ENCODE measurements around the gene PAN3.
"Not testable (repeated sequence)": the region's sequence is repeated elsewhere in the genome, so short reads cannot be mapped to it uniquely, and the experiment has no call there.

PAN3 gene

DNA sequence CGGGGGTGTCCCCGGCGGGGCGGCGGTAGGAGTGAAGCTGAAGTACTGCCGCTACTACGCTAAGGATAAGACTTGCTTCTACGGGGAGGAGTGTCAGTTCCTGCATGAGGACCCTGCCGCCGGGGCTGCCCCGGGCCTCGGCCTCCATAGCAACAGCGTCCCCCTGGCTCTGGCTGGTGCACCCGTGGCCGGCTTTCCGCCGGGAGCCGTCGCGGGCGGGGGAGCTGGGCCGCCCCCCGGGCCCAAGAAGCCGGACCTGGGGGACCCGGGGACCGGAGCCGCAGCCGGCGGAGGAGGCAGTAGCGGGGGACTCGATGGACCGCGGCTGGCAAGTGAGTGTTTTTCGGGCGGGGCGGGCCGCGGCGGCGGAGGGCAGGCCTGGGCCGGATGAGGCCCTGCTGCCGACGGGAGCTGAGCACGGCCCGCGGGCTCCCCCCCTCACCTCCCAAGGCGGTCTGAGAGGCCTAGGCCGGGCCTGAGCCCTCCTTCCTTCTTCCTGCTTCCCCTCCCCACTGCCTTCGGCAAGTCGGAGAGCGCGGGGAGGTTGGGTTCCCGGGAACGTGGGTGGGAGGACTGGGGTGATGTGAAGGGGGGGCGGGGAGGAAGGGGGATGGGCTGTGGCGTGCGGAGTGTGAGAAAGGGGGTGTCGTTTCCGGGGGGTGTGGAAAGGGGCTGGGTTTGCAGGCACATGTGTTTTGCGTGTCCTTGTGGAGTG lies 568 bp downstream of the PAN3 start:
- peak; percentile 63 to 80 for DNase-seq

GRCh38 chr13:28140433-28141125 lies 2.2 kb downstream of the PAN3 start:
- no peak for DNase-seq

DNA sequence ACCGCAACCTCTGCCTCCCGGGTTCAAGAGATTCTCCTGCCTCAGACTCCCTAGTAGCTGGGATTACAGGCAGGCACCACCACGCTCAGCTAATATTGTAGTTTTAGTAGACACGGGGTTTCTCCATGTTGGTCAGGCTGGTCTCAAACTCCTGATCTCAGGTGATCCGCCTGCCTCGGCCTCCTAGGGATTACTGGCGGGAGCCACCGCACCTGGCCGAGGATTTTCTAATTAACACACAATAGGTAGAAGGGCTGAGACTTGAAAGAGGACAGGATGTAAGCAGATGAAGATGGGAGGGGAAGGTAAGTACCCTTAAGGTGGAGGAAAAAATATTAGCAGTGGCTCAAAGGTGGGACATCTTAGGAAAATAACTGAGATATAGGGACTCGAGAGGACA lies 3.2 kb downstream of the PAN3 start:
- DNase-seq = not testable (repeated sequence)

GRCh38 chr13:28145049-28145448 lies 6.7 kb downstream of the PAN3 start:
- DNase-seq = no peak

DNA sequence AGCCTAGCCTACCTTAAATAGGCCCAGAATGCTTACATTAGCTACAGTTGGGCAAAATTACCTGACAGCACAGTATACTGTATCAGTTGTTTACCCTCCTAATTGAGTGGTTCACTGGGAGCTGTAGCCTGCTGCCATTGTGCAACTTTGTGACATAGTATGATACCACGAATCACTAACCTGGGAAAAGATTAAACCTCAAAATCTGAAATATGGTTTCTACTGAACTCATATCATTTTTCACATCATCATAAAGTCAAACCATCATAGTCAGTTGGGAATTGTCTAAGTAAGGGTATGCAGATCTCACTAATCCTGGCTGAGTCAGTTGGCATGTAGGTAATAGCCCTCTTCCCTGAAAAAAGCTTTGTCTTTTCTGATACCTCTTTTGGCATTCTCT lies 9.2 kb downstream of the PAN3 start:
- no peak for DNase-seq

DNA sequence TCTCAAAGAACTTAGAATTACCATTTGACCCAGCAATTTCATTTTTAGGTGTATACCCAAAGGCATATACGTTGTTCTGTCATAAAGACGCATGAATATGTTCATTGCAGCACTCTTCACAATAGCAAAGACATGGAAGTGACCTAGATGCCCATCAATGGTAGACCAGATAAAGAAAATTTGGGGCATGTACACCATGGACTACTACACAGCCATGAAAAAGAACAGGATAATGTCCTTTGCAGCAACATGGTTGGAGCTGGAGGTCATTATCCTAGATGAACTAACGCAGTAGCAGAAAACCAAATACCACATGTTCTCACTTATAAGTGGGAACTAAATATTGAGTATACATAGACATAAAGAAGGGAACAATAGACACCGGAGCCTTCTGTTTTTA lies 20.7 kb downstream of the PAN3 start:
- no peak for DNase-seq

DNA sequence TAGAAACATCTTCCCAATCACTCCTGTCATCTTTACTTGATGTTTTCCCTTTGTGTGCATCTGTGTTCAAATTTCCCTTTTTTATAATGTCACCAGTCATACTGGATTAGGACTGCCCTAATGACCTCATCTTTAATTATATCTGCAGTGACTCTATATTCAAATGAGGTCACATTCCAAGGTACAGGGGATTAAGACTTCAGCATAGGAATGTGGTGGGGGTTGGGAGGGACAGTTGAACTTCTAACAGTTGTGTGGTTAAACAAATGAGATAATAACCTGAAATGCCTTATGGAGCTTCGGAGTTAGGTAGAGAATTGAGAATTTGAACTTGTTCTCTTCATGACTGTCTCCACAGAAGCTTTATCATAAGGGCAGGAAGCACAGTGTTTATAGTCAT lies 23.0 kb downstream of the PAN3 start:
- DNase-seq = no peak

DNA sequence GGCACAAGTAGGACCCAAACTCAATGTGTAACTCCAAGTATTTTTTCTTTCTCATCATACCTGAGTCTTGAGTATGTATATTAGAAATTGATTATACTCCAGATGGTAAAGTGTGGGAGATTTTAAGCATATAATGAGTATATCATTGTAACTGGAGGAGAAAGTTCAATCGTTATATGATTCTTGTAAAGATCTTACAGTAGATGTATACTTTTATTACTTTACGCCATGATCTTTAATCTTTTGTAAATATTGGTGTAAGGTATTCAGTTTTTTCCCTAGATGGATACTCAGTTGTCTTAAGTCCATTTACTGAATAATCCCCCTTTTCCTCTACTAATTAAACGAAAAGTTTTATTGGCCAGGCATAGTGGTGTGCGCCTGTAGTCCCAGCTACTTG lies 25.2 kb downstream of the PAN3 start:
- DNase-seq = no peak

- no peak for DNase-seq
These were observed 27.9 kb downstream of the PAN3 start for GRCh38 chr13:28166257-28166656.

GRCh38 chr13:28171266-28171665 lies 32.9 kb downstream of the PAN3 start:
- DNase-seq = no peak

GRCh38 chr13:28172947-28173346 lies 34.6 kb downstream of the PAN3 start:
- no peak for DNase-seq

GRCh38 chr13:28173793-28174192 lies 35.4 kb downstream of the PAN3 start:
- DNase-seq = no peak

DNA sequence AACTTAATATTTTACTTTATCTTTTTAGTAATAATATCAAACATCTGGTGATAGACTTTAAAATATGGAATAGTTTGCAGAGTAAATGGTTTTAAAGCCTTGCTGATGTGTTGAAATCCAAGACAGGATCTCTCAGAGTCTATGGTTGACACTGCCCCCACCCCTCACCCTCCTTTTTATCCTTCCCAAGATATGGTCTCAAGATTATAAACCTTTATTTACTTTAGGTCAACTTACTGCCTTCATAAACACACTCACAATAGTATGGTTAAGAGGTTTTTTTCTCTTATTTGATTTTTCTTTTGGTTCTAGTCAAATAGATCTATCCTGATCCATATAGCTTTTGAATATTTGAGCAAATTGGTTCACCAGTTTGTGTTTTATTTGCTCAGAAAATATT lies 39.0 kb downstream of the PAN3 start:
- DNase-seq = no peak

DNA sequence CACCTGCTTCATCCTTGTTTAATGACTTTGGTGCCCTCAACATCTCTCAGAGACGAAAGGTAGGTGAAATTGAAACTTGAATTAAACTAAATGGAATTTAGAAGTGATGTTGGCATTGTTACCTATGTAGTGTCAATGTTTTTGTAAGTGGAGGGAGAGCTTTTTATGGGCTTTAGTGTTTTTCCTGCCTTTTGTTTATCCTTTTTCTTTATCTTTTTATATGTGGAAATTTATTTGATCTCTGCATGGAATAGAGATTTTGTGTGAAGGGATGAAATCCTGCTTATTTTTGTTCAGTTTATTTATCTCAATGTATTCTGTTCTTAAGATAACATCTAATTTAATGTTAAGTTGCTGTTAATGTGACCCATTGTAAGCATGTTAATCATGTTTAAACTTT lies 39.5 kb downstream of the PAN3 start:
- no peak for DNase-seq

DNA sequence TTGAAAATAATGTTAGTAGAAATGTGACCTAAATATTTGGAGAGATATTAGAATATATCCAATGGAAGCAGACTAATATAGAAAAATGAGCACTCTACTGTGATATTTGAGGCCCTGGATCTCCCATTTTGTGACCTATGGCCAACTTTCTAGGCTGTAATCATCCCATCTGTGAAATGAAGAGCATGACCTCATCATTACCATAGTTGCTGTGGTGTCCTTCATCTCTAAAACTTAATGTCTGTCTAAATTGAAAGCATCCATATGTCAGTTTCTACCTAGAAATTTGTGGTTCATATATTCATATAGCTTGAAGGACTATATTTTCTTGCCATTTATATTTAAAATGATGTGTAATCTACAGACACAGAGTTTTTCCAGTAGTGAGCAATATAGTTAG lies 41.6 kb downstream of the PAN3 start:
- DNase-seq = no peak

DNA sequence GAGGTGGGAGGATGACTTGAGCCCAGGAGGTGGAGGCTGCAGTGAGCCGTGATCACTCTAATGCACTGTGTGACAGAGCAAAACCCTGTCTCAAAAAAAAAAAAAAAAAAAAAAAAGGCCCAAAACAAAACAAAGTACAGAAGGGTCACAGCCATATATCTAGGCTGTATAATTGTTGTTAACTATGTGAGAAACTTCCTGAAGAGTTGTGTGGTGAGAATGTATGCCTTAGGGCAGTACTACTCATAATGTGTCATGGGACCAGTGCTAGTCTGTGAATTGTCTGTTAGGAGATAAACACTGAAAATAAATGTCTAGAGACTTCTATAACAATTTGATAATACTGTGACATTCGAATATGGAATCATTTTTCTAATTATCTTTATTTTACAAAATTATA lies 43.1 kb downstream of the PAN3 start:
- no peak for DNase-seq

DNA sequence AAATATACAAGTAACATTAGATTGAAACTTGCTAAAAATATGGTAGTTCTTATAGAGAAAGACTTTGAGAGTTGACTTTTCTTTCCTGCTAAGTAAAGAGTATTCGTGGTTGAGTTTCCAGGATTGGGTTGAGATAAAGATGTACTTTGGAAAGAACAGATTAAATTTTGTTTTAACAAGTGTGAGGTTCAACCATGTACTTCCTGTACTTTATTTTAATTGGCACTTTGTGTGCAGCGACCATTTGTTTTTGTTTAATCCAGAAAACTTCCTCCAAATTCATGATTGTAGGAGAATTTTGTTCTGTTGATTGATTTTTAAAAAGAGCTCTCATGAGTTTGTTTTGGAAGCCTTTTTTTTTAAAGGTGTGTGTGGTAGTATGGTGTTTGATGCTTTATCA lies 46.9 kb downstream of the PAN3 start:
- no peak for DNase-seq

DNA sequence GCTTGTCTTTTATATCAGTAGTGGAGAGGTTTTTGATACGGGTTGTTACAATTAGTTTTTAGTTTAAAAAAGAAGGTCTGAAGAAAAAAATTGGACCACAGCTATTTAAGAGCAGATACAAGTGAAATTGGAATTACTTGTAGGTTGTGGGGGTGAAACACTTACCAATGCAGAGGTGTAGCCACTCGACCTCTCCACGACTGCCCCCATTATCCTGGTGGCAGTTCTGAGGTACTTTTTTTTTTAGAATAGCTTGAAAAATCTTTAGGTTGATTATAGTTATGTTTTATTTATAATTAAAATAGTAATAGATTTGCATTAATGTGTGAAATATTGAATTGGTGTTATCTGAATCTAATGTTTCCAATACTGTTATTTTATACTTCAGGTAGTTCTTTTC lies 60.7 kb downstream of the PAN3 start:
- no peak for DNase-seq

DNA sequence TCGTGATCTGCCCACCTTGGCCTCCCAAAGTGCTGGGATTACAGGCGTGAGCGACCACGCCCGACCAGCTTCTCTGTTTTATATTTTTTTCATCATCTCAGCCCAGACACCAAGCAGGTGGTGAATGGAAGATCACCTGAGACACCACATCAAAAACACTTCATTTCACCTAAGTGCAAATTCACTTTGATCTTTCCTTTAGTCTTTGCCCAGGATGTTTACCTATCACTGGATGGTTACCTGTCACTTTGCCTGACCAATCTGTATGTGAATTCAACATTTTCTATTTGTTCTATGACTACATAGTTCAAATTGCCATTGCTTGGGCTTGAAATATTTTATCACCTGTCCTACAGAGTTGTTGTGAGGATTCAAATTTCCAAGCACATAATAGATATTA lies 65.7 kb downstream of the PAN3 start:
- DNase-seq = no peak

- DNase-seq = no peak
These were observed 66.5 kb downstream of the PAN3 start for GRCh38 chr13:28204690-28205443.

DNA sequence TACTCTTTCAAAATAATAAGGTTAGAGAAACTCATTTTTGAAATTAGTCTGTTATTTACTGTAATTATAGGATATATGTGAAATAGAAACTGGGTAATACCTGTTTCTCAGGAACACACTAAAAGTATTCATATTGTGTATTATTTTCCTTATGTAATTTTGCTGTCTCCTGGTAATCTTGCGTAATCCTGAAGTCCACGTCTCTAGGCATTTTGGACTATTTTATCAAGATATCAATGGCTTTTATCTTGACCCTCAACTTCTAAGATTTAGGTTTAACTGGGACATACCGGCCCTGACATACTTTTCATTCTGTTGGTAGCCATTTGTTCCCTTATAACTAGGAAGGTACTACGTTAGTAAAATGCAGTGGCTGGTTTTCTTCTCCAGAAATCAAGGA lies 80.3 kb downstream of the PAN3 start:
- DNase-seq = no peak

GRCh38 chr13:28219408-28220099 lies 81.2 kb downstream of the PAN3 start:
- DNase-seq = no peak

DNA sequence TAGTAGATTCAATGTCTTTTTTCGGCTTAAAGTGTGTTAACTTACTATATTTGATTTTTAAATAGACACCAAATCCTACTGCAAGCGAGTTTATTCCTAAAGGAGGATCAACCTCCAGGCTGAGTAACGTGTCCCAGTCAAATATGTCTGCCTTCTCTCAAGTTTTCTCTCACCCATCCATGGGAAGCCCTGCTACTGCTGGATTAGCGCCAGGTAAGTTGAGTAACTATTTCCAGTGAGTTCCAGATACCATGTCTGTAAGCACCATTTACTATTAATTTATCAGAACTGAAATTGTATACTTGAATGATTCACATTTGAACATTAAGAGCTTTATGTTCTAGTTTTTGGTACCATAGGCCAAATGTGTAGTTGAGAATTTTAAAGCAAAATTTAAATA lies 81.8 kb downstream of the PAN3 start:
- DNase-seq = no peak
